ENCODE results near the gene VAMP7. TPM values are rescaled to one million over a fixed set of nuclear protein-coding genes. Genes with fewer than 3 reads are reported as not detected.
"Not testable (repeated sequence)": the region's sequence is repeated elsewhere in the genome, so short reads cannot be mapped to it uniquely, and the experiment has no call there.

The VAMP7 gene
- total and polyA plus RNA-seq, 4 donors, result 27.5 to 44.5 (median 34.0) TPM

DNA sequence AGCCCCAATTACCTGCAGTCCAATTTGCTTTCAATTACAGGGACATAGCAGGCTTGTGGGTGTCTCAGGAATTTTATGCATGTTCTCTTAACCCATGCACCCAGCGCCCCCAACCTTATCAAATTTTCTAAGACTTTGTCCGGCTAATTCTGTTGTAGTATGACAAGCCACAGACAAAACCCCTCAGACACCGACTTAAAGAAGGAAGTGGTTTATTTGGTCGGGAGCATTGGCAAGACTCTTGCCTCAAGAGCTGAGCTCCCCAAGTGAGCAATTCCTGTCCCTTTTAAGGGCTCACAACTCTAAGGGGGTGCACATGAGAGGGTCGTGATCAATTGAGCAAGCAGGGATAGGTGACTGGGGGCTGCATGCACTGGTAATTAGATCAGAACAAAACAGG, 87.6 kb downstream of the VAMP7 start:
- no CpG with 5 or more reads among the region's 5 CpGs for WGBS (ENCODE audit: insufficient coverage)
- Histone ChIP-seq H3K9me3 (ENCODE audit: control insufficient read depth, insufficient read depth, low read length) (peaks cover 4% of the 10 kb centered on the region), H3K36me3 (ENCODE audit: control insufficient read depth, insufficient read depth, low read length) (no peaks in the 10 kb centered on the region), H3K27ac (ENCODE audit: low read depth, low read length) (no peak overlapping the region), H3K4me3 (ENCODE audit: low read depth, low read length) (no peak overlapping the region), H3K27me3 (ENCODE audit: control insufficient read depth, insufficient read depth, low read length) (no peaks in the 10 kb centered on the region), H3K4me1 (ENCODE audit: control insufficient read depth, insufficient read depth, low read length) (no peaks in the 10 kb centered on the region)
- DNase-seq (ENCODE audit: low read depth in 4 of 6, low spot score in 6 of 6), result no peak

DNA sequence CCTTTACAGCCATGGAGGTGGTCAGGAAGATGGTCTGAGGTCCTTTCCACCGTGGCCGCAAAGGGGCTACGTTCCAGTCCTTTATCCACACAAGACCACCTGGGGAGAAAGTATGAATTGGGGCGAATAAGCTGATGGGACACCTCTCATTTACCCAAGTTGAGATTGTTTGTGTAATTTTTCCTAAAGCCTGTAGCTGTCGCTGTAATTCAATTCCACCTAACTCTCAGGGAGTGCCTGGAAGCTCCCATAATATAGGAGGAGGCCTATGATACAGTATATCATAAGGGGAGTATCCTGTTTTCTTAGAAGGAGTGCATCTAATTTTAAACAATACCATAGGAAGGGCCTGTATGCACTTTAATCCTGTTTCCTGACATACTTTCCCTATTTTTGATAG, 90.5 kb downstream of the VAMP7 start:
- not testable (repeated sequence) for H3K27me3 ChIP-seq (ENCODE audit: control insufficient read depth, insufficient read depth, low read length); H3K4me1 ChIP-seq (ENCODE audit: control insufficient read depth, insufficient read depth, low read length); H3K27ac ChIP-seq (ENCODE audit: low read depth, low read length); H3K4me3 ChIP-seq (ENCODE audit: low read depth, low read length); DNase-seq (ENCODE audit: low read depth in 4 of 6, low spot score in 6 of 6); H3K36me3 ChIP-seq (ENCODE audit: control insufficient read depth, insufficient read depth, low read length); H3K9me3 ChIP-seq (ENCODE audit: control insufficient read depth, insufficient read depth, low read length)
- no CpG with 5 or more reads among the region's 5 CpGs for WGBS (ENCODE audit: insufficient coverage)

DNA sequence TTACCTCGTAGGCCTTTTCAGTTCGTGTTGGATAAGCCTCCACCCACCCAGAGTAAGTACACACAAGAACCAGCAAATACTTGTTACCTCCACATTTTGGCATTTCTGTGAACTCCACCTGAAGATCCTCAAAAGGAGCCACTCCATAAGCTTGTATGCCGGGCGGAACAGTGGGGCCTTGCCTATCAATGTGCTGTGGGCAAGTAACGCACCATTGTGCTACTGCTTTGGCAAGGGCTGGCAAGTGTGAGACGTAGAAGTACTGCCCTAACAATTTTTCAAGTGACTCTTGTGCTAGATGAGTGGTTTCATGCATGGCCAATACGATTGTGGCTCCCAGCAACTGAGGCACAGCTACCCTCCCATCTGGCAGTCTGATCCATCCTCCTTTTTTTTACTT, 91.1 kb downstream of the VAMP7 start:
- H3K27ac ChIP-seq (ENCODE audit: low read depth, low read length); DNase-seq (ENCODE audit: low read depth in 4 of 6, low spot score in 6 of 6); H3K4me1 ChIP-seq (ENCODE audit: control insufficient read depth, insufficient read depth, low read length); H3K36me3 ChIP-seq (ENCODE audit: control insufficient read depth, insufficient read depth, low read length); H3K4me3 ChIP-seq (ENCODE audit: low read depth, low read length); H3K27me3 ChIP-seq (ENCODE audit: control insufficient read depth, insufficient read depth, low read length); H3K9me3 ChIP-seq (ENCODE audit: control insufficient read depth, insufficient read depth, low read length): not testable (repeated sequence)
- 93% methylated on average over 3 of the region's 7 CpGs for WGBS (ENCODE audit: insufficient coverage)

DNA sequence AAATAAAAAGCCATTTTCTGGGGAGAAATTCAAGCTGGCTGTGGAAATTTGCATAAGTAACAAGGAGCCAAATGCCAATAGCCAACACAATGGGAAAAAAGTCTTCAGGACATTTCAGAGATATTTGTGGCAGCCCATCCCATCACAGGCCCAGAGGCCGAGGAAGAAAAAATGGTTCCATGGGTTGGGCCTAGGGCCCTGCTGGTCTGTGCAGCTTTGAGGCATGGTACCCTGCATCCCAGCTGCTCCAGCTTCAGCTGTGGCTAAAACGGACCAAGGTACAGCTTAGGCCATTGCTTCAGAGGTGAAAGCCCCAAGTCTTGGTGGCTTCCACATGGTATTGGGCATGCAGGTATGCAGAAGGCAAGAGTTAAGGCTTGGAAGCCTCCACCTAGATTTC, 102.2 kb downstream of the VAMP7 start:
- DNase-seq (ENCODE audit: low read depth in 4 of 6, low spot score in 6 of 6), result no peak
- Histone ChIP-seq H3K27me3 (ENCODE audit: control insufficient read depth, insufficient read depth, low read length) (no peaks in the 10 kb centered on the region), H3K4me3 (ENCODE audit: low read depth, low read length) (no peak overlapping the region), H3K9me3 (ENCODE audit: control insufficient read depth, insufficient read depth, low read length) (peaks cover 3% of the 10 kb centered on the region), H3K36me3 (ENCODE audit: control insufficient read depth, insufficient read depth, low read length) (no peaks in the 10 kb centered on the region), H3K27ac (ENCODE audit: low read depth, low read length) (no peak overlapping the region), H3K4me1 (ENCODE audit: control insufficient read depth, insufficient read depth, low read length) (no peaks in the 10 kb centered on the region)
- 47% methylated on average over 2 of the region's 2 CpGs for WGBS (ENCODE audit: insufficient coverage)

DNA sequence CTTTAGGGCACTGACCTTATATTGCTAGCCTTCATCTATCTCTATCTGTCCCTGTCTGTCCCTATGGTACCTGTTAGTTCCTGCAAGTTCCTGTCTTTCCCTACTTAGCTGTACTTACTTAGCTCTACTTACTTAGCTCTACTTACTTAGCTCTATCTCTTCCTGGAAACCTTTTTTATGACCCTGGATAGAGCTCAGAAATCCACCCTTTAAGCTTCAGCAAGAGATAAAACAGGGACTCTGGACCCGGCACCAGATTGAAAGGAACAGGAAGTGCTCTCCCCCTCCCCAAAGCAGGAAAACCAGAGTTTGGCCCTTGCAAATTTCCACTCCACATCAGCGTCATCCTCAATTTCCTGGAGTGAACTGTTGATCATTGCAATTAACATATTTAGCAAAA, 104.1 kb downstream of the VAMP7 start:
- Histone ChIP-seq H3K4me1 (ENCODE audit: control insufficient read depth, insufficient read depth, low read length) (no peaks in the 10 kb centered on the region), H3K27me3 (ENCODE audit: control insufficient read depth, insufficient read depth, low read length) (no peaks in the 10 kb centered on the region), H3K9me3 (ENCODE audit: control insufficient read depth, insufficient read depth, low read length) (peaks cover 3% of the 10 kb centered on the region), H3K4me3 (ENCODE audit: low read depth, low read length) (no peak overlapping the region), H3K36me3 (ENCODE audit: control insufficient read depth, insufficient read depth, low read length) (no peaks in the 10 kb centered on the region), H3K27ac (ENCODE audit: low read depth, low read length) (no peak overlapping the region)
- 91% methylated on average over 1 of the region's 2 CpGs for WGBS (ENCODE audit: insufficient coverage)
- DNase-seq (ENCODE audit: low read depth in 4 of 6, low spot score in 6 of 6), result no peak

DNA sequence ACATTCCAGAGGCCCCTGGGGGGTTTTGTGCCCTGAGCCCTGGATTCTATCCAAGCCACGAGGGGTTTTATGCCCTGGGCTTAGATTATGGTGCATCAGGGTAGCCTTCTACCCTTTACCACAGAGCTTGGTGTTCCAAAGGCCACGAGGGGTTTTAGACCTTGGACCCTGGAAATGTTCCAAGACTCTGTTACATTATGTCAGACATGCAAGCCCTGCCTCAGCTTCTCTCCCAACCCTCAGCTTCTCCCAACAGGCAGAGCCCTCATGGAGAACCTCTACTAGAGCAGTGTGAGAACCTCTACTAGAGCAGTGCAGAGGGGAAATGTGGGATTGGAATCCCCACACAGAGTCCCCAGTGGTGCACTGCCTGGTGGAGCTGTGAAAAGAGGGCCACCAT, 105.8 kb downstream of the VAMP7 start:
- not testable (repeated sequence) for H3K27me3 ChIP-seq (ENCODE audit: control insufficient read depth, insufficient read depth, low read length); H3K9me3 ChIP-seq (ENCODE audit: control insufficient read depth, insufficient read depth, low read length); H3K4me3 ChIP-seq (ENCODE audit: low read depth, low read length); H3K27ac ChIP-seq (ENCODE audit: low read depth, low read length); H3K36me3 ChIP-seq (ENCODE audit: control insufficient read depth, insufficient read depth, low read length); DNase-seq (ENCODE audit: low read depth in 4 of 6, low spot score in 6 of 6); H3K4me1 ChIP-seq (ENCODE audit: control insufficient read depth, insufficient read depth, low read length)
- 0% methylated on average over 1 of the region's 2 CpGs for WGBS (ENCODE audit: insufficient coverage)

DNA sequence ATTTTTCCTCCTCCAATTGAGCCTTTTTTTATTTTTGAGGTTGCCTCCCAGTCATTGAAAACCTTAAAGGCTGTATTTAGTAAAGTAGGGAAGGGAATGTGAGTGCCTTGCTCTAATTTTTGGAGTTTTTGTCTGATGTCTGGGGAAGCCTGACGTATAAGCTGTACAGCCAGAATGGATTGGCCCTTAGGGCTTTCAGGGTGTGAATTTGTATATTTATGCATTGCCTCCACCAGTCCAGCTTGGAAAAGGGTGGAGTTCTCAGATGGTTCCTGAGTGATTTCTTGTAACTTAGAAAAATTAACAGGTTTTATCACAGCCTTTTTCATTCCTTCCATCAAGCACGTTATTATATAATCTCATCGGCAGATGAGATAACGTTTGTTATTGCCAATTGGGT, 107.7 kb downstream of the VAMP7 start:
- Histone ChIP-seq H3K4me1 (ENCODE audit: control insufficient read depth, insufficient read depth, low read length) (no peaks in the 10 kb centered on the region), H3K27ac (ENCODE audit: low read depth, low read length) (no peak overlapping the region), H3K36me3 (ENCODE audit: control insufficient read depth, insufficient read depth, low read length) (no peaks in the 10 kb centered on the region), H3K9me3 (ENCODE audit: control insufficient read depth, insufficient read depth, low read length) (no peaks in the 10 kb centered on the region), H3K27me3 (ENCODE audit: control insufficient read depth, insufficient read depth, low read length) (no peaks in the 10 kb centered on the region), H3K4me3 (ENCODE audit: low read depth, low read length) (no peak overlapping the region)
- DNase-seq (ENCODE audit: low read depth in 4 of 6, low spot score in 6 of 6), result no peak
- 60% methylated on average over 1 of the region's 4 CpGs for WGBS (ENCODE audit: insufficient coverage)

Small RNA genes lying within 50 kb of the gene (small RNA-seq; reads per million reads assigned to genes)
- gene DPH3P2 (ENCODE audit: low replicate concordance), result not detected

Other genes with a start within 250 kb of the VAMP7 start
- under 1 TPM; 0.06 to 0.10 TPM for gene IL9R, start 116.4 kb downstream of the VAMP7 start, total RNA-seq
- under 1 TPM in 1 of 2 donors, not detected in 1; 0.47 TPM for gene IL9R, start 116.4 kb downstream of the VAMP7 start, polyA plus RNA-seq (ENCODE audit: insufficient read length in 2 of 2)